ENCODE data around the gene TNFRSF19.

Gene TNFRSF19

GRCh38 chr13:23608138-23608537 is 37.9 kb downstream of the TNFRSF19 start:
- no peak for DNase-seq (ENCODE audit: low read depth, low spot score)

DNA sequence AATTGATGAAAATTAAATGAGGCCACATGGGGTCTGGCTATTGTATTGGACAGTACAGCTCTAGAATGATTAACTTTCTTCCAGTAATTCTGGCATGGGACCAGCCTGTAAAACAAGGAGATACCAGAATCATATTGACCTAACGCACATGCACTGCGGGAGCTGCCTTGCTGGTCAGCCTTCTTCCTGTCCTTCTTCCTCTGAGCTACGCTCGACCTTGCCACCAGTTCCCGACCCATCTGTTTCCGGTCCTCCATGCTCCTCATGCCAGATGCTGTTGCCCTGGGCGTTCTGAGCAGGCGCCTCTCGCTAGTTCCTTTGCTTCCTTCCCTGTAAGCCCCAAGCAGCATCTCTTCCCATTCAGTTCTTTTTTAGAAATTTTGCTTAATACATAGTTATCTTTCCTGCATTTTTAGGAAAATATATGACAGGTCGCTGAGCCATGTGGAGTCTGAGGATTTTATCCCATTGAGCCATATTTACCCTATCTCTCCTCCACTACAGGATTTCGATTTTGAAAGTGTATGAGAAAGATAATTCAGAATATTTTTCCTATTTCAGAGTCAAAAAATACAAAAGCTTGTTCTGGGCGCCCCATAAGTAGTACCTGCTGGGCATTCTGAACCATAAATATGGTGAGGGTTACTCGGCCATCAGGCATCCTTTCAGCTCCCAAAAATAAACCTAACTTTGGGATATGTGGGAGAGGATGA is 38.6 kb downstream of the TNFRSF19 start:
- no peak for DNase-seq (ENCODE audit: low read depth, low spot score)

DNA sequence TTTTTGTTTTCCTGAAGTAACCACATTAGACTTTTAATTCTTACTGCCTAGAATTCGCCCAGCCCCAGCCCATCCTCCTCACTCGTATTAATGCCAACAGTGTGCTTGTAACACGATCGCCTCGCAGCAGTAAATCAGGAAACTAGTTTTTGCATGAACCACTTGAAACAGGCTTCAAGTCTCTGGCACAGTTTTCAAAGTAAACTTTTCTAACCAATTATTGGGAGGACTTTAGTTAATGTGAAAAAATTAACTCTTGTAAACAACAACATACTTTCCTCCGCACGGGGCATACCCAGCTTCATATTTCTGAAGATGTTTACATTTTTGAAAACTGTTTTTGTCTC is 39.2 kb downstream of the TNFRSF19 start:
- DNase-seq (ENCODE audit: low read depth, low spot score), result peak; percentile 77

- DNase-seq (ENCODE audit: low read depth, low spot score), result peak; percentile 65
Measured at GRCh38 chr13:23609874-23610576, 39.8 kb downstream of the TNFRSF19 start.

DNA sequence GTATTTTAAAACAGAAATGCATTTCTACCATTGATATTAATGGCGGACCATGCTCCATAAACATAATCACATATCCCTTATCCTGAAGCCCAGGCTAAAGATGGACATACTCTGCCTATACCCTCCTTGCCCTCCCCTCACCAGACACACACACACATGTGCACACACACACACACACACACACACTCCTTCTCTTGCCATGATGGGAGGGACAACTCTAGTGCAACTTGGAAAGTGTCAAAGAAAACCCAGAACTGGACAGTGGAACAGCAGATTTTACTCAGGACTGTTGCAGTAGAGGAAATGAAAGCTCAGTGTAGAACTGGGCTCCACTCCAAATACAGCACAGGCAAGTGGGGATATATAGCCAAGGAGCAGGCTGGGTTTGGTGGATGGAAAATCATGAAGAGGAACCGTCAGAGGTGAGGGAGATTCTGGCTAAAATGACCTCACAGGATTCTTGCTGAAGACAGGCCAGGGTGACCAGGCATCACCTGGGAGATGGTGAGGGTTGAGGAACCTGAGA is 40.8 kb downstream of the TNFRSF19 start:
- peak; percentile 64 for DNase-seq (ENCODE audit: low read depth, low spot score)

GRCh38 chr13:23612182-23612581 is 42.0 kb downstream of the TNFRSF19 start:
- DNase-seq (ENCODE audit: low read depth, low spot score), result no peak

- DNase-seq (ENCODE audit: low read depth, low spot score), result no peak
Measured at GRCh38 chr13:23612731-23613130, 42.5 kb downstream of the TNFRSF19 start.

DNA sequence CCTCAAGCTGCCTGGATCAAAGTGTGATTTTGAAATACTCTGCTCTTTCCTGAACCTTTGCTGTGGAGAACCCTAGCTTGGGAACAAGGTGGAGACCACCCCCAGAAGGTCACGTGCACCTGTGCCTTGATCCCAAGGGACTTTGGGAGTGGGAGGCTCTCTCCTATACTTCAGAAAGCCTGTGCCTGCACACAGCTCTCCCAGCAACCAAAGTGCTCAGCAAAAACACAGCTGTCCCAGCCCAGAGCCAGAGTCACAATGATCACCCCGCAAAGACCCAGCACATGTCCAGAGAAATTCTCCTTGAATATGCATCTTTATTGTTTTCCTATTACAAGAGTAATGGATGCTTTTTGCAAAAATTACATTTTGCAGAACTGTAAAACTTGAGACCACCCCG is 43.4 kb downstream of the TNFRSF19 start:
- DNase-seq (ENCODE audit: low read depth, low spot score), result no peak

DNA sequence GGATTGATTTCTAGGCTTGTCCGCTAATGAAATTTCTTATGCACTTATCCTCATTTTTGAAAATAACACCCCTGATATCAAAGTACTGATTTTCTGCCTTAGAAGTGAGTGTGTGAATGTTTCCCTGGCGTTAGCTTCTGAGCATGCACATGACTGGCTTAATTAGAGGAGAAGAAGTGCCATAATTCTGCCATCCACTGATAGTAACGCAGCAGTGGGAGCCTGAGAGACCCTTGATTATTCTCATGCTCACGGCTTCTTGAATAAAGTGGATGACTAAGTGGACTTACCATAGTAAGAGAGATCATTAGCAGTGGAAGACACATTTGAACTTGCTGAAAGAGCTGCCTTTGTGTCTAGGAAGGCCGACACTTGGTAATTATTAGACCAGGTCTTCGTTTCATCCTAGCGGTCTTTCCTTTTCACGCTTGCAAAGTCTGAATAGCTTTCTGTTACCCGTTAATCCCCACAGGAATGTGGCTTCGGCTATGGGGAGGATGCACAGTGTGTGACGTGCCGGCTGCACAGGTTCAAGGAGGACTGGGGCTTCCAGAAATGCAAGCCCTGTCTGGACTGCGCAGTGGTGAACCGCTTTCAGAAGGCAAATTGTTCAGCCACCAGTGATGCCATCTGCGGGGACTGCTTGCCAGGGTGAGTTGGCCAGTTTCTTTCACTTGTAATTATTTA is 45.3 kb downstream of the TNFRSF19 start:
- DNase-seq (ENCODE audit: low read depth, low spot score), result peak; percentile 97

- DNase-seq (ENCODE audit: low read depth, low spot score), result peak; percentile 38
Measured at GRCh38 chr13:23616228-23616627, 46.0 kb downstream of the TNFRSF19 start.

DNA sequence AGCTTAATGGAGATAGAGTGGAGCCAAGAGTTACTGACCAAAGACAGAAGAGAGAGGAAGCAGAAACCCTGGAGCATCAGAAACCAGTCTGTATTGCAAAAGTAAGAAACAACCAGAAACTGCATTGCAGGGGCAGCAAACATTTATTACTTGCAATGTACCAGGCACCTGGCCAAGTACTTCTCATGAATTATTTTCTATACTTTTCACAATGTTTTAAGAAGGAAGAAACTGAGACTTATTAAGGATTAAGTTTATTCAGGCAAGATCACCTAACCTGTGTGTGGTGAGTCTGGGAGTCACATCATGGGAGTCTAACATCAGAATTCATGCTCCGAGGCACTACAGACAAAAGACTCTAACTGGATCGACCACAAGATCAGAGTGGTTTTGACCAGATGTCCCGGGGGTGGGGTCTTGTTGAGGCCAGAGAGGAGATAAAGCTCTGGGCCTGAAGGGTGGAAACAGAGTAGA is 47.4 kb downstream of the TNFRSF19 start:
- peak; percentile 95 for DNase-seq (ENCODE audit: low read depth, low spot score)

DNA sequence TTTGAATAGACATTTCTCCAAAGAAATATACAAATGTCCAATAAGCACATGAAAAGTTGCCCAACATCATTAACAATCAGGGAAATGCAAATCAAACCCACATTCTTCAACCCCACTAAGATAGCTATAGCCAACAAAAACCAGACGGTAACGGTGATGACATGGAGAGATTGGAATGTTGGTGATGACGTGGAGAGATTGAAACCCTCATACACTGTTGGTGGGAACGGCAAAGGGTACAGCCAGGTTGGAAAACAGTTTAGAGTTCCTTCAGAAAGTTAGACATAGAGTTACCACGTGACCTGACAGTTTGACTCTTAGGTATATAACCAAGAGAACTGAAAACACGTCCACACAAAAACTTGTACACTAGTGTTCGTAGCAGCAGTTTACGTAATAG is 48.1 kb downstream of the TNFRSF19 start:
- peak; percentile 98 for DNase-seq (ENCODE audit: low read depth, low spot score)

DNA sequence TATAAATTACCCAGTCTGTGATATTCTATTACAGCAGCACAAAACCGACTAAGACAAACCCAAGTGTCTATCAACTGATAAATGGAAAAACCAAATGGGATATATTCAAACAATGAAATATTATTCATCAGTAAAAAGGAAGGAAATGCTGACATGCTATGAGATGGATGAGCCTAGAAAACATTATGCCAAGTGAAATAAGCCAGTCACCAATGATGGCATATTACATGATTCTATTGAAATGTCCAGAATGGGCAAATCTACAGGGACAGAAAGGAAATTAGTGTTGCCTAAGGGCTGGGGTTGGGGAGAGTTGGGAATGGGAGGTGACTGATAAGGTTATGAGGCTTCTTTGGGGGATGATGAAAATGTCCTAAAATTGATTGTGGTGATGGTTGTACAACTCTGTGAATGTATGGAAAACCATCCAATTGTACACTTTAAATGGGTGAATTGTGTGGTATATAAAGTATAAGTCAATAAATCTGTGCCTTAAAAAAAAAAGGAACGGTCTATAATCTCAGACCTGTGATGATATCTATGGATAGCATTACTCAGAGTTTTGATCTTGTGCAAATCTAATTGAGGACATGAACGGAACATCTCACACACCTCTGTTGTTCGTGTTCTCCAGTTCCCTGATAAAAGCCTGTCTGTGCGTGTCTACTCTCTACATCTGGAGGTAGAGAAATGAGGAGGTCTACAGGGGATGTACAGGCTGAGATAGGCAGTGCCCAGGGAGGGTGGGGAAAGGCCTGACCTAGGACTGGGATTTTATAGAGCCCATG is 49.0 kb downstream of the TNFRSF19 start:
- DNase-seq (ENCODE audit: low read depth, low spot score), result no peak

- DNase-seq (ENCODE audit: low read depth, low spot score), result no peak
Measured at GRCh38 chr13:23620211-23620610, 50.0 kb downstream of the TNFRSF19 start.

- DNase-seq (ENCODE audit: low read depth, low spot score), result no peak
Measured at GRCh38 chr13:23620613-23621315, 50.6 kb downstream of the TNFRSF19 start.

DNA sequence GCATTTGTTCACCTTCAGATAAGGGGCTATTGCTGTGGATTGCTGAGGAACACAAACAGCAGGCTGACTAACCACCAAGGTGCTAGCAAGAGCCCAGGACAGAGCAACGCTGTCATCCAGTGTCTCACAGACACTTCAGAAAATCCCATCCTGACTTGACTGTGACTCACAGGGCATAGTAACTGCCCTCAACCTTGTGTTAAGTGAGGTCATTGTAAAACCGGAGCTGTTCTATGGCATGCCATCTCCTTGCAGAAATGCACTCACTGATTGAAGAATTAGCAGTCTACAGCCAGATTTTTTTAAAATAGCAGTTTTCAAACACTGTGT is 51.1 kb downstream of the TNFRSF19 start:
- DNase-seq (ENCODE audit: low read depth, low spot score), result peak; percentile 84

- no peak for DNase-seq (ENCODE audit: low read depth, low spot score)
Measured at GRCh38 chr13:23622985-23623384, 52.8 kb downstream of the TNFRSF19 start.

DNA sequence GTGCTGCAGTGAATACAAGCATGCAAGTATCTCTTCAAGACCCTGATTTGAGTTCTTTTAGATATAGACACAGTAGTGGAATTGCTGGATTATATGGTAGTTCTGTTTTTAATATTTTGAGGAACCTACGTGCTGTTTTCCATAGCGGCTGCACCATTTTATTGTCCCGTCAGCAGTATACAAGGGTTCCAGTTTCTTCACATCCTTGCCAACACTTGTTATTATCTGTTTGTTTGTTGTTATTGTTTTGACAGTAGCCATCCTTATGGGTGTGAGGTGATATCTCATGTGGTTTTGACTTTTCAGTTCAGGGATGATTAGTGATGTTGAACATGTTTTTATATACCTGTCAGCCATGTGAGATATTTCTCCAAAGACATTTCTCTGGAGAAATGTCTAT is 53.2 kb downstream of the TNFRSF19 start:
- DNase-seq (ENCODE audit: low read depth, low spot score), result no peak

DNA sequence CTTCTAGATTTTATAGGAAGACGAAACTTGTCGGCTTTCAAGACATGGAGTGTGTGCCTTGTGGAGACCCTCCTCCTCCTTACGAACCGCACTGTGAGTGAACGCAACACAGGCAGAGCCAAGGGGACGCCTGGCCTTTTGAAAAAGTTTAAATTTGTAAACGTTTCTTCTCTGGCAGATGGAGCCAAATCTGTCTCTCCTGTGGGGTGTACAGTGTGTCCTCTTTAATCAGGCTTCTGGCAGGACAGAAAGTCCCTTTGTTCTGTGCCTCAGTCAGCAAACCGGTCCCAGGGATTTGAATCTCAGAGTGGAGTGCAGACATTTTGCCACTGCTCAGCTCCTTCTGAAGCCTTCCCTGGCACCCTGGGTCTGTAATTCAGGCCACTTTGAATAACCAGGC is 56.5 kb downstream of the TNFRSF19 start:
- no peak for DNase-seq (ENCODE audit: low read depth, low spot score)

GRCh38 chr13:23627410-23627809 is 57.2 kb downstream of the TNFRSF19 start:
- no peak for DNase-seq (ENCODE audit: low read depth, low spot score)

GRCh38 chr13:23628250-23628649 is 58.0 kb downstream of the TNFRSF19 start:
- no peak for DNase-seq (ENCODE audit: low read depth, low spot score)
